IPS-11a (cell line): Measurements from ENCODE around the gene CYP4F8.
"Not testable (repeated sequence)": the region's sequence is repeated elsewhere in the genome, so short reads cannot be mapped to it uniquely, and the experiment has no call there.

ENCODE experiments used
- H3K4me3 ChIP-seq: one replicate; pipeline ENCODE4 v1.5.1; 2013; ENCODE audit warnings: low read depth, low read length, control low read depth

CYP4F8 gene

GRCh38 chr19:15642807-15643206, 27.8 kb downstream of the CYP4F8 start:
- no peak overlapping the region for H3K4me3 ChIP-seq

GRCh38 chr19:15643387-15643786, 28.4 kb downstream of the CYP4F8 start:
- H3K4me3 ChIP-seq = no peak overlapping the region

GRCh38 chr19:15644066-15644741, 29.2 kb downstream of the CYP4F8 start:
- no peak overlapping the region for H3K4me3 ChIP-seq

- no peak overlapping the region for H3K4me3 ChIP-seq
Measured at GRCh38 chr19:15644816-15645215, 29.8 kb downstream of the CYP4F8 start.

DNA sequence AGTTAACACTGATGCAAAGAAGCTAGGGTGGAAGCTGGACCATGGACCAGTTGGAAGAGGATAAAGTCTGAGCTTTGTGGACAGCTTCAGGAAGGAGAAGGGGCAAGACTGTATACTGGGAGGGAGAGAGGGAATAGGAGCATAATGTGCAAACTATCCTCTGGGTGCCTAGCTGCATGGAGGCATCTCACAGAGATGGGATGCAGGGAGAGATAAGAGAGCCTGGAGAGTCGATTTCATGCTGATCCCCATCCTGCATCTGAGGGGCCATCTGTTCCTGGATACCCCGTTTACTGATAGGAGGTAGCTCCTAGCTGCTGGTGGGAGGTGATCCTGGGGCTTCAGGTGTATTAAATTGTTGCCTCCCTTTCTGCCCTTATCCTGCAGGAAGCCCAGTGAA, 34.5 kb downstream of the CYP4F8 start:
- no peak overlapping the region for H3K4me3 ChIP-seq

GRCh38 chr19:15650123-15650522, 35.1 kb downstream of the CYP4F8 start:
- H3K4me3 ChIP-seq = not testable (repeated sequence)

- H3K4me3 ChIP-seq = no peak overlapping the region
Measured at GRCh38 chr19:15651791-15652190, 36.8 kb downstream of the CYP4F8 start.

DNA sequence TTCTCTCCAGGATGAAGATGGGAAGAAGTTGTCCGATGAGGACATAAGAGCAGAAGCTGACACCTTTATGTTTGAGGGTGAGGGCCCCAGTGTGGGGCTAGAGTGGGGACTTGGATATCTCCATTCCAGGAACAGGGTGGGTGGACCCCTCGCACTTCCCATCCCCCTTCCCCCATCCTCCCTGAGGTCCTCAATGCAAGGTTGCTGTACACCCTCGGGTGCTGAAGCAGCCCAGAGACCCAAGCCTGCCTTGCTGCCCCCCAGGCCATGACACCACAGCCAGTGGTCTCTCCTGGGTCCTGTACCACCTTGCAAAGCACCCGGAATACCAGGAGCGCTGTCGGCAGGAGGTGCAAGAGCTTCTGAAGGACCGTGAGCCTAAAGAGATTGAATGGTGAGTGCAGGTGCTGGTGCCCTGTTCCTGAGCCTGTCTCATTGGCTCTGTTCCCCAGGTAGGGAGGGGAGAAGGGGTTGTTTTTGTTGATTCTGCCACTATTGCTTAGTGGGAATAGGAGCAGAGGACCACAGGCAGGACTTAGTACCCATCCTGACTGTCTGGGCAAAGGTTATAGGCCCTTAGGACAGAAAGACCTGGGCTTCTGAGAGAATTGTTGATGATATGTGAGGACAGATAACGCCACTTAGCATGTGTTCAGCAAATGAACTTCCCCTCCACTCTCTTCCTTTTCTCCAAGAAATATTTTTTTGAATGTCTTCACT, 37.7 kb downstream of the CYP4F8 start:
- no peak overlapping the region for H3K4me3 ChIP-seq

DNA sequence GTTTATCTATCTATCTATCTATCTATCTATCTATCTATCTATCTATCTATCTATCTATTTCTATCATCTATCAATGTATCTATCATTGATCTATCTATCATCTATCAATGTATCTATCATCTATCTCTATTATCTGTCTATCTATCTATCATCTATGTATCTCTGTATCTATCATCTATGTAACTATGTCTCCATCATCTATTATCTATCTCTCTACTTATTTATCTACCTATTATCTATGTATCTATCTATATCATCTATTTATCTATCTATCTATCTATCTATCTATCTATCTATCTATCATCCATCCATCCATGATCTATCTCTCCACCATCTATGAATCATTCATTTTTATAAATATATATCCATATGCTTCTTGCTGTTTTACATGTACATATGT, 41.4 kb downstream of the CYP4F8 start:
- H3K4me3 ChIP-seq = no peak overlapping the region

- H3K4me3 ChIP-seq = no peak overlapping the region
Measured at GRCh38 chr19:15663247-15663646, 48.2 kb downstream of the CYP4F8 start.

- H3K4me3 ChIP-seq = no peak overlapping the region
Measured at GRCh38 chr19:15666186-15666585, 51.2 kb downstream of the CYP4F8 start.

DNA sequence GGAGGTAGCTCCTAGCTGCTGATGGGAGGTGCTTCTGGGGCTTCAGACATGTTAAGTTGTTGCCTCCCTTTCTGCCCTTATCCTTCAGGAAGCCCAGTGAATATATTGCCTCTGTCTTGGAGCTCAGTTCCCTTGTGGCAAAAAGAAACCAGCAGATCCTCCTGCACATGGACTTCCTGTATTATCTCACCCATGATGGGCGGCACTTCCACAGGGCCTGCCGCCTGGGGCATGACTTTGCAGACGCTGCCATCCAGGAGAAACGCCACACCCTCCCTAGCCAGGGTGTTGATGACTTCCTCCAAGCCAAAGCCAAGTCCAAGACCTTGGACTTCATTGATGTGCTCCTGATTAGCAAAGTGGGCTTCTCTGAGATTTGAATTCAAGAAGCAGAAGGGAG, 51.9 kb downstream of the CYP4F8 start:
- H3K4me3 ChIP-seq = no peak overlapping the region

DNA sequence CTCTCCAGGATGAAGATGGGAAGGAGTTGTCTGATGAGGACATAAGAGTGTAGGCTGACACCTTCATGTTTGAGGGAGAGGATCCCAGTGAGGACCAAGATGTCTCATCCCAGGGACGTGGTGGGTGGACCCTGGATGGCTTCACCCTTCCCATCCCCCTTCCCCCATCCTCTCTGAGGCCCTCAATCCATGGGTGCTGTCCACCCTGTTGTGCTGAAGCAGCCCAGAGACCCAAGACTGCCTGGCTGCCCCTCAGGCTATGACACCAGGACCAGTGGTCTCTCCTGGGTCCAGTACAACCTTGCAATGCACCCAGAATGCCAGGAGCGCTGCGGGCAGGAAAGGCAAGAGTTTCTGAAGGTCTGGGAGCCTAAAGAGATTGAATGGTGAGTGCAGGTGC, 54.4 kb downstream of the CYP4F8 start:
- no peak overlapping the region for H3K4me3 ChIP-seq

DNA sequence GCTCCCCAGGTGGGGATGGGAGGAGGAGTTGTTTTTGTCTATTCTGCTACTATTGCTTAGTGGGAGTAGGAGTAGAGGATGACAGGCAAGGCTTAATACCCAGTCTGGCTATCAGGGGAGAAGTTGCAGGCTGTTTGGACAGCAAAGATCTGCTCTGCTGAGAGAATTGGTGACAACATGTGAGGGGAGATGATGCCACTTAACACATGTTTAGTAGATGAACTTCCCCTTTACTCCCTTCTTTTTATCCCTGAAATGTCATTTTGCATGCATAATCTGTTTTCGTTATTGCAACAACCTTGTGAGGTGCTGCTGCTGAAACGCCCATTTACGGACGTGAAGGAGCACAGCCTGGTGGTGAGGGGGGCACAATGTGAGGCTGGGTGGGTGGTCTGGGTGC, 54.9 kb downstream of the CYP4F8 start:
- H3K4me3 ChIP-seq = no peak overlapping the region

- no peak overlapping the region for H3K4me3 ChIP-seq
Measured at GRCh38 chr19:15671237-15671821, 56.3 kb downstream of the CYP4F8 start.

DNA sequence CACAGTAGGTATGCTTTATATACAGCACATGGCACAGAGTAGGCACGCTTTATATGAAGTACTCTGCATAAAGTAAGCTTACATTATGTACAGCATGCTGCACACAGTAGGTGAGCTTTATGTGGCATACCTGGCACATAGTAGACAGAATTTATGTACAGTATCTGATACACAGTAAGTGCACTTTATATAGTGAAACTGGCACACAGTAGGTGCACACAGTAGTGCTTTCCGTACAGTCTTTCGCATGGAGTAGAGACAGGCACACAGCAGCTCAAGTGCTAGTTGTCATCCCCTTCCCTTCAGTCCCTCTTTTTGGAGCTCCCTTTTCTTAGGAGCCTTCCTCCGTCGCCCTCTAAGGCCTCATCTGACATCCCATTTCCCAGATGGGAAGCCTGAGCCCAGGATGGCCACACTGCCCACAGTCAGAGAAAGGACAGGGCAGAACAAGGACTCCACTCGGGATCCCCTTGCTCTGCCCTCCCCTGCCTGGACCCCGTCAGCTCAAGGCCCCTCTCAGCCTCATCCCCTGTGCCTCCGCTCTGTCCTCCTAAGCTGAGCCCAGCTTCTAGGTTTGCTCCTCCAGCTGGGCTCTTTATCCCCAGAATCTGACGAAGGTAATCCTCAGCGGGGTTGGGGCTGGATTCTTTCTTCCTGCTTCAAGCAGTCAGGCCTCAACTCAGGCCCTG, 57.0 kb downstream of the CYP4F8 start:
- H3K4me3 ChIP-seq = no peak overlapping the region

- H3K4me3 ChIP-seq = no peak within 1 kb of the TSS
Measured at GRCh38 chr19:15672580-15673175, 57.7 kb downstream of the CYP4F8 start, which contains the start of gene CYP4F12. TSS of gene CYP4F12 (plus strand) at chr19:15673087. CDS start at chr19:15673530, 443 bp downstream.

DNA sequence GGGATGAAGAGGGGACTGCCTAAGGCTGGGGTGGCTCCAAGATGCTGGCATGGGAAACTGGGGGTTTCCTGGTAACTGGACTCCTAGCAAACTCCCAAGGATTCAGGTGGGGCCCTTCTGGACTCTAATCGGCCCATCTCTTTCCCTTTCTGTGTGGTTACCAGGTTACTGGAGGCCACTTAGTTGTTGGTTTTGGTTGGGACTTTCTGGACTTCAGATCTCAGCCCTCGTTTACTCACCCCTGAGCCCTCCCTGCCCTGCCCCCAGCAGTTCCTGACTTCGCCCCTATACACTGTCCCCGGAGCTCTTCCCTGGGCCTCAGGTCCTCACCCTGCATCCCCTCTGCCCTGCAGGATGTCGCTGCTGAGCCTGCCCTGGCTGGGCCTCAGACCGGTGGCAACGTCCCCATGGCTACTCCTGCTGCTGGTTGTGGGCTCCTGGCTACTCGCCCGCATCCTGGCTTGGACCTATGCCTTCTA, 58.2 kb downstream of the CYP4F8 start:
- no peak overlapping the region for H3K4me3 ChIP-seq

GRCh38 chr19:15675560-15675959, 60.5 kb downstream of the CYP4F8 start:
- no peak overlapping the region for H3K4me3 ChIP-seq

GRCh38 chr19:15679089-15679488, 64.1 kb downstream of the CYP4F8 start:
- no peak overlapping the region for H3K4me3 ChIP-seq

GRCh38 chr19:15679865-15680264, 64.8 kb downstream of the CYP4F8 start:
- H3K4me3 ChIP-seq = not testable (repeated sequence)
